AG10803 (cell line): Measurements from ENCODE around the gene SMC1B.

Experiments used
- DNase-seq: peaks from one replicate; pipeline ENCODE4 v3.0.0; 2010; ENCODE audit warnings: low read depth
- H3K4me3 ChIP-seq: 2 replicates; pipeline ENCODE4 v1.5.1; 2011; ENCODE audit warnings: mild to moderate bottlenecking, low read length, control low read depth
- CTCF ChIP-seq: conservative IDR thresholded peaks from 2 replicates; pipeline ENCODE4 v1.5.1; 2011; ENCODE audit warnings: mild to moderate bottlenecking, low read length, control low read depth, inconsistent platforms

Gene SMC1B

GRCh38 chr22:45340323-45340722 is 73.1 kb downstream of the SMC1B start:
- TF ChIP-seq CTCF, result no peak
- DNase-seq, result no peak
- H3K4me3 ChIP-seq, result no peak overlapping the region

- no peak overlapping the region for H3K4me3 ChIP-seq
- DNase-seq, result no peak
- TF ChIP-seq CTCF, result no peak
These were observed 74.6 kb downstream of the SMC1B start for GRCh38 chr22:45338795-45339194.

- no peak for DNase-seq
- H3K4me3 ChIP-seq, result no peak overlapping the region
- no peak for TF ChIP-seq CTCF
These were observed 75.9 kb downstream of the SMC1B start for GRCh38 chr22:45337536-45337935.

- peak; percentile 38 for DNase-seq
- no peak for TF ChIP-seq CTCF
These were observed 76.4 kb downstream of the SMC1B start for GRCh38 chr22:45336971-45337431.

GRCh38 chr22:45335854-45336522 is 77.4 kb downstream of the SMC1B start:
- DNase-seq, result no peak

More at GRCh38 chr22:45336971-45337431, 76.4 kb downstream of the SMC1B start:
- no peak overlapping the region for H3K4me3 ChIP-seq

GRCh38 chr22:45335021-45335818 is 78.2 kb downstream of the SMC1B start:
- peak; percentile 54 for DNase-seq
- peak; percentile 45 for TF ChIP-seq CTCF
- H3K4me3 ChIP-seq, result no peak overlapping the region

More at GRCh38 chr22:45335854-45336522, 77.4 kb downstream of the SMC1B start:
- no peak for TF ChIP-seq CTCF
- no peak overlapping the region for H3K4me3 ChIP-seq

- no peak overlapping the region for H3K4me3 ChIP-seq
- DNase-seq, result no peak
- TF ChIP-seq CTCF, result no peak
These were observed 78.9 kb downstream of the SMC1B start for GRCh38 chr22:45334528-45334927.
